Esophagus squamous epithelium (tissue), 4 donors: ENCODE data around the gene ALG2.

Experiments used
- CTCF ChIP-seq, 6 experiments: fragments of 450-650 bp in 4 of 6; fragments of 200-600 bp in 2 of 6; sonication (generic) in 2 of 6; IDR thresholded peaks; one replicate each; pipeline ENCODE4 v1.5.1; 2016 to 2019; ENCODE audit warnings: antibody characterized with exemption in 6 of 6, mild to moderate bottlenecking in 4 of 6, moderate library complexity in 4 of 6
- POLR2A ChIP-seq, 4 donors: fragments of 450-650 bp; IDR thresholded peaks; one replicate each; pipeline ENCODE4 v1.6.1; 2017; ENCODE audit warnings: antibody characterized with exemption in 4 of 4, mild to moderate bottlenecking in 4 of 4, moderate library complexity in 3 of 4

- TF ChIP-seq POLR2A (IDR thresholded peaks at IDR 0.05), result no peak
- no peak for TF ChIP-seq CTCF (IDR thresholded peaks at IDR 0.05)
These were observed 17.8 kb upstream of the ALG2 start for GRCh38 chr9:99239341-99240060.
